HCT116 (cell line): ENCODE results near the gene MAGEF1.

Experiments used
- CTCF ChIP-seq, 3 experiments: fragments of 200-600 bp in 1 of 3; sonication (generic) in 1 of 3; IDR thresholded peaks in 2 of 3; conservative IDR thresholded peaks in 1 of 3; 2 replicates each; pipeline ENCODE4 v1.5.1; 2012 to 2017; ENCODE audit warnings: low read depth in 2 of 3, low read length in 2 of 3, antibody characterized with exemption in 1 of 3, borderline replicate concordance in 1 of 3, control low read depth in 1 of 3, mild to moderate bottlenecking in 1 of 3, mixed read lengths in 1 of 3, mixed run types in 1 of 3, moderate library complexity in 1 of 3; ENCODE audit not compliant: insufficient read depth in 1 of 3
- ELF1 ChIP-seq: IDR thresholded peaks from 2 replicates; pipeline ENCODE4 v1.6.1; 2012; ENCODE audit warnings: low read depth, borderline replicate concordance
- EZH2phosphoT487 ChIP-seq: fragments of 200-600 bp; IDR thresholded peaks from 2 replicates; pipeline ENCODE4 v1.6.1; 2018; ENCODE audit warnings: antibody characterized with exemption, borderline replicate concordance
- POLR2A ChIP-seq: IDR thresholded peaks from 2 replicates; pipeline ENCODE4 v1.7.0; 2011; ENCODE audit warnings: borderline replicate concordance; ENCODE audit not compliant: insufficient read depth, insufficient read length; ENCODE audit errors: extremely low read depth
- RAD21 ChIP-seq: IDR thresholded peaks from 2 replicates; pipeline ENCODE4 v1.6.1; 2012; ENCODE audit warnings: low read depth, mild to moderate bottlenecking
- SIN3A ChIP-seq: IDR thresholded peaks from 2 replicates; pipeline ENCODE4 v1.6.1; 2012; ENCODE audit warnings: low read depth
- TCF7L2 ChIP-seq: IDR thresholded peaks from 2 replicates; pipeline ENCODE4 v1.7.0; 2011; ENCODE audit warnings: borderline replicate concordance, inconsistent platforms; ENCODE audit not compliant: insufficient read depth, insufficient read length; ENCODE audit errors: extremely low read depth
- TF ChIP-seq, protein P1 (sequence below): IDR thresholded peaks from 2 replicates; pipeline ENCODE4 v1.6.1; 2011; ENCODE audit warnings: mild to moderate bottlenecking, low read length, moderate library complexity; ENCODE audit not compliant: insufficient replicate concordance; ENCODE audit errors: extremely low read depth

GRCh38 chr3:184713040-184713355 is 1.1 kb upstream of the MAGEF1 start:
- TF ChIP-seq EZH2phosphoT487 (no peak), CTCF (IDR thresholded peaks at IDR 0.05 in 2 of 3, conservative IDR thresholded peaks at IDR 0.05 in 1 of 3; ENCODE audit: borderline replicate concordance in 1 of 3, insufficient read depth in 1 of 3, low read depth in 2 of 3, low read length in 2 of 3) (no peak), TCF7L2 (no peak), POLR2A (no peak), RAD21 (no peak), SIN3A (no peak), ELF1 (no peak)
- TF ChIP-seq, protein P1, sequence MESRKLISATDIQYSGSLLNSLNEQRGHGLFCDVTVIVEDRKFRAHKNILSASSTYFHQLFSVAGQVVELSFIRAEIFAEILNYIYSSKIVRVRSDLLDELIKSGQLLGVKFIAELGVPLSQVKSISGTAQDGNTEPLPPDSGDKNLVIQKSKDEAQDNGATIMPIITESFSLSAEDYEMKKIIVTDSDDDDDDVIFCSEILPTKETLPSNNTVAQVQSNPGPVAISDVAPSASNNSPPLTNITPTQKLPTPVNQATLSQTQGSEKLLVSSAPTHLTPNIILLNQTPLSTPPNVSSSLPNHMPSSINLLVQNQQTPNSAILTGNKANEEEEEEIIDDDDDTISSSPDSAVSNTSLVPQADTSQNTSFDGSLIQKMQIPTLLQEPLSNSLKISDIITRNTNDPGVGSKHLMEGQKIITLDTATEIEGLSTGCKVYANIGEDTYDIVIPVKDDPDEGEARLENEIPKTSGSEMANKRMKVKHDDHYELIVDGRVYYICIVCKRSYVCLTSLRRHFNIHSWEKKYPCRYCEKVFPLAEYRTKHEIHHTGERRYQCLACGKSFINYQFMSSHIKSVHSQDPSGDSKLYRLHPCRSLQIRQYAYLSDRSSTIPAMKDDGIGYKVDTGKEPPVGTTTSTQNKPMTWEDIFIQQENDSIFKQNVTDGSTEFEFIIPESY: no peak
